NCI-H2171 (cell line): ENCODE results near the gene FGF6.
A peak's percentile ranks its signal among the peaks of the same experiment; 100 is the strongest.

Experiments
- DNase-seq: peaks from one replicate; lab custom pipeline; 2025; lab: John Stamatoyannopoulos, UW

Gene FGF6

GRCh38 chr12:4447151-4447550, 1.5 kb upstream of the FGF6 start:
- no peak for DNase-seq

- no peak for DNase-seq
Measured at GRCh38 chr12:4446335-4446734, 720 bp upstream of the FGF6 start.

GRCh38 chr12:4444031-4444430, 1.6 kb downstream of the FGF6 start:
- DNase-seq: no peak

GRCh38 chr12:4443616-4444015, 2.0 kb downstream of the FGF6 start:
- DNase-seq: no peak

- DNase-seq: peak; percentile 75
Measured at GRCh38 chr12:4441355-4442335, 4.0 kb downstream of the FGF6 start.

- DNase-seq: no peak
Measured at GRCh38 chr12:4440187-4440941, 5.3 kb downstream of the FGF6 start.

- no peak for DNase-seq
Measured at GRCh38 chr12:4439736-4440135, 5.9 kb downstream of the FGF6 start.

GRCh38 chr12:4438834-4439596, 6.6 kb downstream of the FGF6 start:
- DNase-seq: no peak

GRCh38 chr12:4435537-4435936, 10.1 kb downstream of the FGF6 start:
- peak; percentile 14 for DNase-seq

- DNase-seq: no peak
Measured at GRCh38 chr12:4434706-4435425, 10.7 kb downstream of the FGF6 start.

GRCh38 chr12:4434301-4434700, 11.3 kb downstream of the FGF6 start:
- DNase-seq: no peak

GRCh38 chr12:4433745-4434058, 11.9 kb downstream of the FGF6 start:
- DNase-seq: no peak

GRCh38 chr12:4432878-4433744, 12.5 kb downstream of the FGF6 start:
- DNase-seq: no peak

- no peak for DNase-seq
Measured at GRCh38 chr12:4431866-4432265, 13.7 kb downstream of the FGF6 start.

GRCh38 chr12:4431436-4431835, 14.2 kb downstream of the FGF6 start:
- no peak for DNase-seq

- no peak for DNase-seq
Measured at GRCh38 chr12:4424422-4424821, 21.2 kb downstream of the FGF6 start.

- DNase-seq: no peak
Measured at GRCh38 chr12:4423528-4424195, 22.0 kb downstream of the FGF6 start.

GRCh38 chr12:4422985-4423384, 22.6 kb downstream of the FGF6 start:
- DNase-seq: no peak

- DNase-seq: peak; percentile 9
Measured at GRCh38 chr12:4421590-4422031, 24.0 kb downstream of the FGF6 start.

GRCh38 chr12:4420138-4420670, 25.4 kb downstream of the FGF6 start:
- no peak for DNase-seq
